ENCODE measurements around the gene STIMATE. TPM values are rescaled to one million over a fixed set of nuclear protein-coding genes. Genes with fewer than 3 reads are reported as not detected.

Gene STIMATE
- total and polyA plus RNA-seq, 4 donors: 14.0 to 24.4 (median 20.9) TPM

DNA sequence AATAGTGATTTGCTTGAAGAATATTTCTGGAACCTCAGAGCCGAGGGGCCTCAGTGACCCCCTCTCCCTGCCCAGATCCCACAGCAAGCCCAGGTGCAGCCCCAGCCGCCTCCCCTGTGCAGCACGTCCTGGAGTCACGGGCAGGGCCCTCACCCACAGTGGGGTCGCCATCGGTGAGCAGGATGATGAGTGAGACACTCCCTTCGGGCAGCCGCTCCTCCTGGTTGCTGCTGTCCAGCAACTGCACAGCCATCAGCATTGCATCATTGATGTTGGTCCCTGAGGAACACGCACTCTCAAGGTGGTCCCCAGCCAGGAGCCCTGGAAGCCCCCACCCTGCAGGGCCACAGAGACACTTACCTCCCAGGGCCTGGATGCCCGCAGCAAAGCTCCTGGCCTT lies 73.3 kb downstream of the STIMATE start:
- H3K4me3 ChIP-seq (ENCODE audit: low read depth in 1 of 3, low read length in 3 of 3): no peak overlapping the region
- no peaks in the 10 kb centered on the region for H3K27me3 ChIP-seq (ENCODE audit: control insufficient read depth in 4 of 4, insufficient read depth in 4 of 4, low read length in 3 of 4)
- WGBS: 91% methylated on average over 10 of the region's 10 CpGs
- peaks cover 15 to 76% (median 65%) of the 10 kb centered on the region in 4 donors for H3K36me3 ChIP-seq (ENCODE audit: control insufficient read depth in 4 of 4, insufficient read depth in 3 of 4, low read depth in 1 of 4, low read length in 3 of 4)
- TF ChIP-seq, protein P1, sequence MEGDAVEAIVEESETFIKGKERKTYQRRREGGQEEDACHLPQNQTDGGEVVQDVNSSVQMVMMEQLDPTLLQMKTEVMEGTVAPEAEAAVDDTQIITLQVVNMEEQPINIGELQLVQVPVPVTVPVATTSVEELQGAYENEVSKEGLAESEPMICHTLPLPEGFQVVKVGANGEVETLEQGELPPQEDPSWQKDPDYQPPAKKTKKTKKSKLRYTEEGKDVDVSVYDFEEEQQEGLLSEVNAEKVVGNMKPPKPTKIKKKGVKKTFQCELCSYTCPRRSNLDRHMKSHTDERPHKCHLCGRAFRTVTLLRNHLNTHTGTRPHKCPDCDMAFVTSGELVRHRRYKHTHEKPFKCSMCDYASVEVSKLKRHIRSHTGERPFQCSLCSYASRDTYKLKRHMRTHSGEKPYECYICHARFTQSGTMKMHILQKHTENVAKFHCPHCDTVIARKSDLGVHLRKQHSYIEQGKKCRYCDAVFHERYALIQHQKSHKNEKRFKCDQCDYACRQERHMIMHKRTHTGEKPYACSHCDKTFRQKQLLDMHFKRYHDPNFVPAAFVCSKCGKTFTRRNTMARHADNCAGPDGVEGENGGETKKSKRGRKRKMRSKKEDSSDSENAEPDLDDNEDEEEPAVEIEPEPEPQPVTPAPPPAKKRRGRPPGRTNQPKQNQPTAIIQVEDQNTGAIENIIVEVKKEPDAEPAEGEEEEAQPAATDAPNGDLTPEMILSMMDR (IDR thresholded peaks at IDR 0.05; ENCODE audit: low read depth, low read length, missing input control): no peak
- TF ChIP-seq, protein P2, sequence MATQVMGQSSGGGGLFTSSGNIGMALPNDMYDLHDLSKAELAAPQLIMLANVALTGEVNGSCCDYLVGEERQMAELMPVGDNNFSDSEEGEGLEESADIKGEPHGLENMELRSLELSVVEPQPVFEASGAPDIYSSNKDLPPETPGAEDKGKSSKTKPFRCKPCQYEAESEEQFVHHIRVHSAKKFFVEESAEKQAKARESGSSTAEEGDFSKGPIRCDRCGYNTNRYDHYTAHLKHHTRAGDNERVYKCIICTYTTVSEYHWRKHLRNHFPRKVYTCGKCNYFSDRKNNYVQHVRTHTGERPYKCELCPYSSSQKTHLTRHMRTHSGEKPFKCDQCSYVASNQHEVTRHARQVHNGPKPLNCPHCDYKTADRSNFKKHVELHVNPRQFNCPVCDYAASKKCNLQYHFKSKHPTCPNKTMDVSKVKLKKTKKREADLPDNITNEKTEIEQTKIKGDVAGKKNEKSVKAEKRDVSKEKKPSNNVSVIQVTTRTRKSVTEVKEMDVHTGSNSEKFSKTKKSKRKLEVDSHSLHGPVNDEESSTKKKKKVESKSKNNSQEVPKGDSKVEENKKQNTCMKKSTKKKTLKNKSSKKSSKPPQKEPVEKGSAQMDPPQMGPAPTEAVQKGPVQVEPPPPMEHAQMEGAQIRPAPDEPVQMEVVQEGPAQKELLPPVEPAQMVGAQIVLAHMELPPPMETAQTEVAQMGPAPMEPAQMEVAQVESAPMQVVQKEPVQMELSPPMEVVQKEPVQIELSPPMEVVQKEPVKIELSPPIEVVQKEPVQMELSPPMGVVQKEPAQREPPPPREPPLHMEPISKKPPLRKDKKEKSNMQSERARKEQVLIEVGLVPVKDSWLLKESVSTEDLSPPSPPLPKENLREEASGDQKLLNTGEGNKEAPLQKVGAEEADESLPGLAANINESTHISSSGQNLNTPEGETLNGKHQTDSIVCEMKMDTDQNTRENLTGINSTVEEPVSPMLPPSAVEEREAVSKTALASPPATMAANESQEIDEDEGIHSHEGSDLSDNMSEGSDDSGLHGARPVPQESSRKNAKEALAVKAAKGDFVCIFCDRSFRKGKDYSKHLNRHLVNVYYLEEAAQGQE (IDR thresholded peaks at IDR 0.05): peak; percentile 53
- no peak overlapping the region for H3K27ac ChIP-seq (ENCODE audit: low read depth in 1 of 2, low read length in 2 of 2)
- peaks cover 2 to 95% (median 80%) of the 10 kb centered on the region in 4 donors for H3K4me1 ChIP-seq (ENCODE audit: control insufficient read depth in 4 of 4, insufficient read depth in 4 of 4, low read length in 3 of 4)
- no peak for DNase-seq (ENCODE audit: low spot score)
- H3K9me3 ChIP-seq (ENCODE audit: control insufficient read depth in 4 of 4, low read length in 3 of 4): no peaks in the 10 kb centered on the region
- H3K9ac ChIP-seq (ENCODE audit: low read depth in 1 of 2, low read length in 2 of 2): no peak overlapping the region

DNA sequence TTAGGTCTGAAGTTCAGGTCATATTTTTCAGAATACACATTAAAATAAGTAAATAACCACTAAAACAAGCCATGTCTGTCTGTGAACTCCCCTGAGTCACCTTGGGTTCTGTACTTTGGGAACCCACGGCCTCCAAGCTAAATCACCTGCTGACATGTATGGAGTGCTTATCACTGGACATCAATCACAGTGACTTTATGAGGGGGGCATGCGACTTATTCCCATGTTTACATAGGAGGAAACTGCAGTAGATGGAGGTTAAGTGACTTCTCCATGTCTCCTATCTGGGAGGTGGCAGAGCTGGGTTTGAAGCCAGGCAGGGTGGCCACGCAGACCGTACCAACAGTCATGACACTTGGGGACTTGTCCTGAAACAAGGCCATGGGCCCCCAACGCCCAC lies 75.0 kb downstream of the STIMATE start:
- H3K27me3 ChIP-seq (ENCODE audit: control insufficient read depth in 4 of 4, insufficient read depth in 4 of 4, low read length in 3 of 4): no peaks in the 10 kb centered on the region
- no peak for DNase-seq (ENCODE audit: low spot score)
- peak overlapping the region in 1 of 2 donors; percentile 10 for H3K27ac ChIP-seq (ENCODE audit: low read depth in 1 of 2, low read length in 2 of 2)
- no peak for TF ChIP-seq FOXA1 (IDR thresholded peaks at IDR 0.05)
- TF ChIP-seq EGR1 (IDR thresholded peaks at IDR 0.05; ENCODE audit: low read depth in 2 of 2): no peak
- TF ChIP-seq GABPA (IDR thresholded peaks at IDR 0.05 in 1 of 2, conservative IDR thresholded peaks at IDR 0.05 in 1 of 2): no peak
- no peak for TF ChIP-seq NR2F2 (IDR thresholded peaks at IDR 0.05)
- H3K4me3 ChIP-seq (ENCODE audit: low read depth in 1 of 3, low read length in 3 of 3): no peak overlapping the region
- peaks cover 2 to 95% (median 85%) of the 10 kb centered on the region in 4 donors for H3K4me1 ChIP-seq (ENCODE audit: control insufficient read depth in 4 of 4, insufficient read depth in 4 of 4, low read length in 3 of 4)
- WGBS: 83% methylated on average over 5 of the region's 5 CpGs
- H3K9me3 ChIP-seq (ENCODE audit: control insufficient read depth in 4 of 4, low read length in 3 of 4): no peaks in the 10 kb centered on the region
- peaks cover 21 to 93% (median 71%) of the 10 kb centered on the region in 4 donors for H3K36me3 ChIP-seq (ENCODE audit: control insufficient read depth in 4 of 4, insufficient read depth in 3 of 4, low read depth in 1 of 4, low read length in 3 of 4)
- no peak overlapping the region for H3K9ac ChIP-seq (ENCODE audit: low read depth in 1 of 2, low read length in 2 of 2)

DNA sequence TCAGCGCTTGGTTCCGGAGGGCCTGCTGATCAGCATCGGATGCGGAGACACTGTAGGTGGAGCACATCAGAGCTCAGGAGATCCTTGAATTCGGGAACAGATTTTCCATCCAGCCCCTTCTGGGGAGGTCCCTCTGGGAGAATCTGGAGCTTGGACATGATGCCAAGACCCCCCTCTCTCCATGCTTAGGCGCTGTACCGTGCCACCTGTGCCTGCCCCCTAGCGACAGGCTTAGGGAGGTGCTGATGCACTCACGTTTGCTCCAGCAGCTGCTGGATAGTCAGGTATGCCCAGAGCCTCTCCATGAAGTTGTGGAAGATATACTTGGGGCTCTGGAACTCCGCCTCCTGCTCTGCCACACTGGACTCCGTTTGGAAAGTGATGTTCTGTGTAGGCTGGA lies 76.6 kb downstream of the STIMATE start:
- H3K4me1 ChIP-seq (ENCODE audit: control insufficient read depth in 4 of 4, insufficient read depth in 4 of 4, low read length in 3 of 4): peaks cover 2 to 93% (median 78%) of the 10 kb centered on the region in 4 donors
- TF ChIP-seq, protein P1 (IDR thresholded peaks at IDR 0.05; ENCODE audit: low read depth, low read length, missing input control): peak; percentile 33
- TF ChIP-seq, protein P2 (IDR thresholded peaks at IDR 0.05): no peak
- peak in 1 of 2 donors; percentile 41 for TF ChIP-seq RAD21 (IDR thresholded peaks at IDR 0.05)

More for the DNA sequence above, 76.6 kb downstream of the STIMATE start:
- Histone ChIP-seq H3K4me3 (ENCODE audit: low read depth in 1 of 3, low read length in 3 of 3) (no peak overlapping the region), H3K27me3 (ENCODE audit: control insufficient read depth in 4 of 4, insufficient read depth in 4 of 4, low read length in 3 of 4) (no peaks in the 10 kb centered on the region), H3K36me3 (ENCODE audit: control insufficient read depth in 4 of 4, insufficient read depth in 3 of 4, low read depth in 1 of 4, low read length in 3 of 4) (peaks cover 25 to 92% (median 75%) of the 10 kb centered on the region in 4 donors), H3K27ac (ENCODE audit: low read depth in 1 of 2, low read length in 2 of 2) (no peak overlapping the region), H3K9ac (ENCODE audit: low read depth in 1 of 2, low read length in 2 of 2) (no peak overlapping the region), H3K9me3 (ENCODE audit: control insufficient read depth in 4 of 4, low read length in 3 of 4) (no peaks in the 10 kb centered on the region)
- 66% methylated on average over 11 of the region's 11 CpGs for WGBS
- no peak for DNase-seq (ENCODE audit: low spot score)
